Measurements from ENCODE around the gene PRPSAP1. TPM values are rescaled to one million over a fixed set of nuclear protein-coding genes. Genes with fewer than 3 reads are reported as not detected.

The PRPSAP1 gene
- total RNA-seq, 1 experiment from 2014 or later, result 99.6 TPM

DNA sequence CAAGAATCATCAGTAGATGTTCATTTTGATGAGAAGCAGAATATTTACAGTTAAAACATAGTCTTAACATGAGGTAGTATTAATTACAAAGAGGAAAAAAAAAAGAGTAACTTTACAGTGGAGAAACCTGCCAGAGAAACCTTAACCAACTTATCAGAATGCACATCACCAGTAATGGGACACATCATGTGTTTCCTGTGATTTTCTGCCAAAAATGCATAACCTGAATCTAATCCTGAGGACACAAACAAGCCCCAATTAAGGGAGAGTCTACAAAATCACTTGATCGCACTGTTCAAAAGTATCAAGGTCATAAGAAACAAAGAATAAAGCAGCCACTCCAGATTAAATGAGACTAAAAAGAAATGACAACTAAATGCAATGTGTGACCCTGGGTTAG is 27.4 kb downstream of the PRPSAP1 start:
- no peak overlapping the region for H3K27ac ChIP-seq (ENCODE audit: low read length)
- TF ChIP-seq, protein P1, sequence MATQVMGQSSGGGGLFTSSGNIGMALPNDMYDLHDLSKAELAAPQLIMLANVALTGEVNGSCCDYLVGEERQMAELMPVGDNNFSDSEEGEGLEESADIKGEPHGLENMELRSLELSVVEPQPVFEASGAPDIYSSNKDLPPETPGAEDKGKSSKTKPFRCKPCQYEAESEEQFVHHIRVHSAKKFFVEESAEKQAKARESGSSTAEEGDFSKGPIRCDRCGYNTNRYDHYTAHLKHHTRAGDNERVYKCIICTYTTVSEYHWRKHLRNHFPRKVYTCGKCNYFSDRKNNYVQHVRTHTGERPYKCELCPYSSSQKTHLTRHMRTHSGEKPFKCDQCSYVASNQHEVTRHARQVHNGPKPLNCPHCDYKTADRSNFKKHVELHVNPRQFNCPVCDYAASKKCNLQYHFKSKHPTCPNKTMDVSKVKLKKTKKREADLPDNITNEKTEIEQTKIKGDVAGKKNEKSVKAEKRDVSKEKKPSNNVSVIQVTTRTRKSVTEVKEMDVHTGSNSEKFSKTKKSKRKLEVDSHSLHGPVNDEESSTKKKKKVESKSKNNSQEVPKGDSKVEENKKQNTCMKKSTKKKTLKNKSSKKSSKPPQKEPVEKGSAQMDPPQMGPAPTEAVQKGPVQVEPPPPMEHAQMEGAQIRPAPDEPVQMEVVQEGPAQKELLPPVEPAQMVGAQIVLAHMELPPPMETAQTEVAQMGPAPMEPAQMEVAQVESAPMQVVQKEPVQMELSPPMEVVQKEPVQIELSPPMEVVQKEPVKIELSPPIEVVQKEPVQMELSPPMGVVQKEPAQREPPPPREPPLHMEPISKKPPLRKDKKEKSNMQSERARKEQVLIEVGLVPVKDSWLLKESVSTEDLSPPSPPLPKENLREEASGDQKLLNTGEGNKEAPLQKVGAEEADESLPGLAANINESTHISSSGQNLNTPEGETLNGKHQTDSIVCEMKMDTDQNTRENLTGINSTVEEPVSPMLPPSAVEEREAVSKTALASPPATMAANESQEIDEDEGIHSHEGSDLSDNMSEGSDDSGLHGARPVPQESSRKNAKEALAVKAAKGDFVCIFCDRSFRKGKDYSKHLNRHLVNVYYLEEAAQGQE (IDR thresholded peaks at IDR 0.05; ENCODE audit: insufficient read depth in 1 of 2, low read depth in 2 of 2, low read length in 1 of 2), result no peak
- TF ChIP-seq POLR2AphosphoS5 (IDR thresholded peaks at IDR 0.05; ENCODE audit: low read depth, low read length), result no peak
- in situ Hi-C loops (cut with HindIII; ENCODE audit: low pct_unique_long_range_greater_than_20kb, low sequenced_read_pairs), result no loop called here
- no peaks in the 10 kb centered on the region for H3K9me3 ChIP-seq (ENCODE audit: control insufficient read depth, insufficient read depth, low read depth, low read length)
- ATAC-seq (no peak), DNase-seq (ENCODE audit: low read depth, low spot score) (no peak)
- no peak overlapping the region for H3K4me3 ChIP-seq (ENCODE audit: low read depth in 2 of 2, low read length in 2 of 2)
- POLR2A ChIA-PET, result interaction anchor here (0.6 kb wide), 1 partner anchor 932 kb away, joined by 11 read pairs; no protein-coding TSS in a partner anchor
- no peaks in the 10 kb centered on the region for H3K4me1 ChIP-seq (ENCODE audit: control insufficient read depth, insufficient read depth, low read length)
- TSS peak; percentile 43 for BruUV-seq (replicated peaks)
- CTCF ChIA-PET, result interaction anchor here (0.5 kb wide), 1 partner anchor 99 kb away, joined by 9 read pairs; no protein-coding TSS in a partner anchor
- peaks cover 15% of the 10 kb centered on the region for H3K36me3 ChIP-seq (ENCODE audit: control insufficient read depth, insufficient read depth, low read length)
- intact Hi-C loops (cut with micrococcal nuclease; ENCODE audit: unreplicated experiment), result no loop called here
- H3K27me3 ChIP-seq (ENCODE audit: control insufficient read depth, insufficient read depth, low read length), result no peaks in the 10 kb centered on the region

DNA sequence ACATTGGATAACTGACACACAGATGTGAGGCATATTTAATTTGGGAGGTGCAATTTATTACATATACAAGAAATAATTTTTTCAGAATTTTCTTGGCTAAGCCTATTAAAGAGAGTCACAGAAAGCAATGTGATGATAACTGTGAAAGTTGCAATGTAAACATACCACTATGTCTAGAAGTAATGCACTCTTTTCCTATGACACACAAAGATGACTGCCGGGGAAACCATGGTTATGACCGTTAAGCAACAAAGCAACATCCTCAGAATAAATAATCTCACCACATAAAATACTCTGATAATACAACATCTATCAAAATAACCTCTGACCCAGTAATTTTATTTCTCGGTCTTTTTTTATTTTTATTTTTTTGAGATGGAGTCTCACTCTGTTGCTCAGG is 35.1 kb downstream of the PRPSAP1 start:
- TF ChIP-seq TCF7L2 (IDR thresholded peaks at IDR 0.05; ENCODE audit: low read depth, low read length) (no peak), SIN3A (IDR thresholded peaks at IDR 0.05; ENCODE audit: borderline replicate concordance, insufficient read depth, low read depth, low read length) (no peak), POLR2AphosphoS5 (IDR thresholded peaks at IDR 0.05; ENCODE audit: low read depth, low read length) (no peak)
- TF ChIP-seq, protein P1 (IDR thresholded peaks at IDR 0.05; ENCODE audit: insufficient read depth in 1 of 2, low read depth in 2 of 2, low read length in 1 of 2), result no peak
- TF ChIP-seq, protein P2, sequence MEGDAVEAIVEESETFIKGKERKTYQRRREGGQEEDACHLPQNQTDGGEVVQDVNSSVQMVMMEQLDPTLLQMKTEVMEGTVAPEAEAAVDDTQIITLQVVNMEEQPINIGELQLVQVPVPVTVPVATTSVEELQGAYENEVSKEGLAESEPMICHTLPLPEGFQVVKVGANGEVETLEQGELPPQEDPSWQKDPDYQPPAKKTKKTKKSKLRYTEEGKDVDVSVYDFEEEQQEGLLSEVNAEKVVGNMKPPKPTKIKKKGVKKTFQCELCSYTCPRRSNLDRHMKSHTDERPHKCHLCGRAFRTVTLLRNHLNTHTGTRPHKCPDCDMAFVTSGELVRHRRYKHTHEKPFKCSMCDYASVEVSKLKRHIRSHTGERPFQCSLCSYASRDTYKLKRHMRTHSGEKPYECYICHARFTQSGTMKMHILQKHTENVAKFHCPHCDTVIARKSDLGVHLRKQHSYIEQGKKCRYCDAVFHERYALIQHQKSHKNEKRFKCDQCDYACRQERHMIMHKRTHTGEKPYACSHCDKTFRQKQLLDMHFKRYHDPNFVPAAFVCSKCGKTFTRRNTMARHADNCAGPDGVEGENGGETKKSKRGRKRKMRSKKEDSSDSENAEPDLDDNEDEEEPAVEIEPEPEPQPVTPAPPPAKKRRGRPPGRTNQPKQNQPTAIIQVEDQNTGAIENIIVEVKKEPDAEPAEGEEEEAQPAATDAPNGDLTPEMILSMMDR (IDR thresholded peaks at IDR 0.05), result no peak
- in situ Hi-C loops (cut with HindIII; ENCODE audit: low pct_unique_long_range_greater_than_20kb, low sequenced_read_pairs), result no loop called here
- Histone ChIP-seq H3K36me3 (ENCODE audit: control insufficient read depth, insufficient read depth, low read length) (peaks cover 4% of the 10 kb centered on the region; the same call in 1 of the 2 replicates), H3K27ac (ENCODE audit: low read length) (no peak overlapping the region), H3K4me1 (ENCODE audit: control insufficient read depth, insufficient read depth, low read length) (no peaks in the 10 kb centered on the region), H3K27me3 (ENCODE audit: control insufficient read depth, insufficient read depth, low read length) (no peaks in the 10 kb centered on the region), H3K4me3 (ENCODE audit: low read depth in 2 of 2, low read length in 2 of 2) (no peak overlapping the region), H3K9me3 (ENCODE audit: control insufficient read depth, insufficient read depth, low read depth, low read length) (no peaks in the 10 kb centered on the region)
- intact Hi-C loops (cut with micrococcal nuclease; ENCODE audit: unreplicated experiment), result no loop called here
- ATAC-seq (no peak), DNase-seq (ENCODE audit: low read depth, low spot score) (no peak)
- CTCF ChIA-PET, result interaction anchor here (0.6 kb wide), 1 partner anchor 109 kb away, joined by 3 read pairs; no protein-coding TSS in a partner anchor
- POLR2A ChIA-PET, result no interaction called here
- BruUV-seq (replicated peaks), result no TSS peak
